Neural progenitor cell (in vitro differentiated cells): ENCODE measurements around the gene PCSK2.

Experiments used
- CTCF ChIP-seq: fragments of 200-600 bp; sonication (generic); IDR thresholded peaks from 2 replicates; pipeline ENCODE4 v1.5.1; 2017; ENCODE audit warnings: antibody characterized with exemption, mild to moderate bottlenecking
- EZH2 ChIP-seq: fragments of 200-600 bp; sonication (generic); IDR thresholded peaks from 2 replicates; pipeline ENCODE4 v1.6.1; 2017; ENCODE audit warnings: antibody characterized with exemption, mild to moderate bottlenecking, moderate library complexity

- no peak for TF ChIP-seq CTCF
- no peak for TF ChIP-seq EZH2
Measured at GRCh38 chr20:17229256-17229655, 2.4 kb downstream of the PCSK2 start.
